ENCODE results near the gene RCAN2.

DNA sequence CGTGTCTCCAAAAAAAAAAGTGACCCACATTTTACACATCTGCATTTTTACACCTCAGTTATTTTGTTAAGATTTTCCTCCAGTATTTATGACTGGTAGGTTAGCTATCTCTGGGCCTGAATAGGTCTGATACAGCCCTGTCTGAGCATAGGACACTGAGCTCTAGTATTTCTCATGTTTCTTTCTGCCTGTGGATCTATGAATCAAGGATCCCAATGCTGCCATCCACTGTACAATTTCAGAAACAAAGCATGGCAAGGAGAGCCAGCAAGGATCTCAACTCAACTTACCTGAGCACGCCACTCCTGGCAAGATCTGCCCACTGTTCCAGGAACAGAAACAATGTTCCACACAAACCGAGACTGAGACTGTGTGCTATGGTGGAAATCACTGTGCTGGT lies 284.1 kb downstream of the RCAN2 start:
- no peak for TF ChIP-seq POLR2A (IDR thresholded peaks at IDR 0.05; ENCODE audit: low read depth)
- TF ChIP-seq, protein P1, sequence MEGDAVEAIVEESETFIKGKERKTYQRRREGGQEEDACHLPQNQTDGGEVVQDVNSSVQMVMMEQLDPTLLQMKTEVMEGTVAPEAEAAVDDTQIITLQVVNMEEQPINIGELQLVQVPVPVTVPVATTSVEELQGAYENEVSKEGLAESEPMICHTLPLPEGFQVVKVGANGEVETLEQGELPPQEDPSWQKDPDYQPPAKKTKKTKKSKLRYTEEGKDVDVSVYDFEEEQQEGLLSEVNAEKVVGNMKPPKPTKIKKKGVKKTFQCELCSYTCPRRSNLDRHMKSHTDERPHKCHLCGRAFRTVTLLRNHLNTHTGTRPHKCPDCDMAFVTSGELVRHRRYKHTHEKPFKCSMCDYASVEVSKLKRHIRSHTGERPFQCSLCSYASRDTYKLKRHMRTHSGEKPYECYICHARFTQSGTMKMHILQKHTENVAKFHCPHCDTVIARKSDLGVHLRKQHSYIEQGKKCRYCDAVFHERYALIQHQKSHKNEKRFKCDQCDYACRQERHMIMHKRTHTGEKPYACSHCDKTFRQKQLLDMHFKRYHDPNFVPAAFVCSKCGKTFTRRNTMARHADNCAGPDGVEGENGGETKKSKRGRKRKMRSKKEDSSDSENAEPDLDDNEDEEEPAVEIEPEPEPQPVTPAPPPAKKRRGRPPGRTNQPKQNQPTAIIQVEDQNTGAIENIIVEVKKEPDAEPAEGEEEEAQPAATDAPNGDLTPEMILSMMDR (IDR thresholded peaks at IDR 0.05), result no peak
- TF ChIP-seq EP300 (IDR thresholded peaks at IDR 0.05), result no peak
- TF ChIP-seq POLR2AphosphoS5 (IDR thresholded peaks at IDR 0.05), result no peak

All from esophagus muscularis mucosa (tissue), 4 donors.